BE2C (cell line): ENCODE results near the gene COL20A1.
"Not testable (repeated sequence)": the region's sequence is repeated elsewhere in the genome, so short reads cannot be mapped to it uniquely, and the experiment has no call there.

Source experiments
- DNase-seq: peaks from one replicate; pipeline ENCODE4 v3.0.0-alpha.2; 2020
- H3K27me3 ChIP-seq: fragments of 250-450 bp; sonication (Bioruptor Pico); 2 replicates; pipeline ENCODE4 v1.5.1; 2020; ENCODE audit warnings: mild to moderate bottlenecking
- H3K36me3 ChIP-seq: fragments of 250-450 bp; sonication (Bioruptor Pico); 2 replicates; pipeline ENCODE4 v1.5.1; 2020; ENCODE audit warnings: mild to moderate bottlenecking
- H3K4me1 ChIP-seq: fragments of 250-450 bp; sonication (Bioruptor Pico); 2 replicates; pipeline ENCODE4 v1.5.1; 2020
- H3K4me3 ChIP-seq: 2 replicates; pipeline ENCODE4 v1.5.1; 2011; ENCODE audit warnings: low read depth, low read length
- H3K9me3 ChIP-seq: fragments of 250-450 bp; sonication (Bioruptor Pico); 2 replicates; pipeline ENCODE4 v1.5.1; 2020
- TF ChIP-seq, protein P1 (sequence below): IDR thresholded peaks from 2 replicates; pipeline ENCODE4 v1.5.1; 2012; ENCODE audit warnings: mild to moderate bottlenecking, low read depth, low read length

COL20A1 gene

GRCh38 chr20:63335711-63336110 is 42.7 kb downstream of the COL20A1 start:
- Histone ChIP-seq H3K9me3 (no peaks in the 10 kb centered on the region; the same call in 1 of the 2 replicates), H3K4me1 (no peaks in the 10 kb centered on the region), H3K4me3 (no peak overlapping the region), H3K36me3 (no peaks in the 10 kb centered on the region), H3K27me3 (peaks cover 29% of the 10 kb centered on the region)
- TF ChIP-seq, protein P1, sequence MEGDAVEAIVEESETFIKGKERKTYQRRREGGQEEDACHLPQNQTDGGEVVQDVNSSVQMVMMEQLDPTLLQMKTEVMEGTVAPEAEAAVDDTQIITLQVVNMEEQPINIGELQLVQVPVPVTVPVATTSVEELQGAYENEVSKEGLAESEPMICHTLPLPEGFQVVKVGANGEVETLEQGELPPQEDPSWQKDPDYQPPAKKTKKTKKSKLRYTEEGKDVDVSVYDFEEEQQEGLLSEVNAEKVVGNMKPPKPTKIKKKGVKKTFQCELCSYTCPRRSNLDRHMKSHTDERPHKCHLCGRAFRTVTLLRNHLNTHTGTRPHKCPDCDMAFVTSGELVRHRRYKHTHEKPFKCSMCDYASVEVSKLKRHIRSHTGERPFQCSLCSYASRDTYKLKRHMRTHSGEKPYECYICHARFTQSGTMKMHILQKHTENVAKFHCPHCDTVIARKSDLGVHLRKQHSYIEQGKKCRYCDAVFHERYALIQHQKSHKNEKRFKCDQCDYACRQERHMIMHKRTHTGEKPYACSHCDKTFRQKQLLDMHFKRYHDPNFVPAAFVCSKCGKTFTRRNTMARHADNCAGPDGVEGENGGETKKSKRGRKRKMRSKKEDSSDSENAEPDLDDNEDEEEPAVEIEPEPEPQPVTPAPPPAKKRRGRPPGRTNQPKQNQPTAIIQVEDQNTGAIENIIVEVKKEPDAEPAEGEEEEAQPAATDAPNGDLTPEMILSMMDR = no peak
- no peak for DNase-seq

DNA sequence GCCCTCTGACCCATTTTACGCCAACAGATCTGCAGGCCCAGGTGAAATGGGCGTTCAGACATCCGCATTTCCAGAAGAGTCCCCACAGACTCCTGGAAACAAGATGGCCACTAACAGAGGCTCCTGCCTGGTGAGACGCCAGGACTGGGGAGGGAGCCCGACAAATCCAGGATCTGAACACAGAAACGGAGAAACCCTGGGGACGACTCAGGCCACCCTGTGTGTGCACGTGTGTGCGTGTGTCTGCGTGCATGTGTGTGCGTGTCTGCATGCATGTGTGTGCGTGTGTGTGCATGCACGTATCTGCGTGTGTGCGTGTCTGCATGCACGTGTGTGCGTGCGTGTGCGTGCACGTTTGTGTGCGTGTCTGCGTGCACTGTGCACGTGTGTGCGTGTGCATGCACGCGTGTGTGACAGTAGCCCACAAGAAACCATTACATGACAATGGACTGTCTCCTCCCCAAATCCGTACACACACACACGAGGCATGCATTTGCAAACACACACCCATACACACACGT is 43.3 kb downstream of the COL20A1 start:
- TF ChIP-seq, protein P1 = no peak
- H3K4me1 ChIP-seq = no peaks in the 10 kb centered on the region
- H3K4me3 ChIP-seq = no peak overlapping the region
- peaks cover 33% of the 10 kb centered on the region for H3K27me3 ChIP-seq
- H3K36me3 ChIP-seq = no peaks in the 10 kb centered on the region
- DNase-seq = no peak
- H3K9me3 ChIP-seq = no peaks in the 10 kb centered on the region; the same call in 1 of the 2 replicates

- no peak for DNase-seq
- Histone ChIP-seq H3K4me1 (no peaks in the 10 kb centered on the region), H3K36me3 (no peaks in the 10 kb centered on the region), H3K4me3 (no peak overlapping the region), H3K27me3 (peaks cover 36% of the 10 kb centered on the region), H3K9me3 (no peaks in the 10 kb centered on the region)
- TF ChIP-seq, protein P1 = no peak
Observed at GRCh38 chr20:63337786-63338420, 44.9 kb downstream of the COL20A1 start.

GRCh38 chr20:63339154-63340094 is 46.4 kb downstream of the COL20A1 start:
- not testable (repeated sequence) for H3K36me3 ChIP-seq, DNase-seq, H3K4me1 ChIP-seq, H3K9me3 ChIP-seq, H3K4me3 ChIP-seq
- H3K27me3 ChIP-seq = peaks cover 38% of the 10 kb centered on the region

DNA sequence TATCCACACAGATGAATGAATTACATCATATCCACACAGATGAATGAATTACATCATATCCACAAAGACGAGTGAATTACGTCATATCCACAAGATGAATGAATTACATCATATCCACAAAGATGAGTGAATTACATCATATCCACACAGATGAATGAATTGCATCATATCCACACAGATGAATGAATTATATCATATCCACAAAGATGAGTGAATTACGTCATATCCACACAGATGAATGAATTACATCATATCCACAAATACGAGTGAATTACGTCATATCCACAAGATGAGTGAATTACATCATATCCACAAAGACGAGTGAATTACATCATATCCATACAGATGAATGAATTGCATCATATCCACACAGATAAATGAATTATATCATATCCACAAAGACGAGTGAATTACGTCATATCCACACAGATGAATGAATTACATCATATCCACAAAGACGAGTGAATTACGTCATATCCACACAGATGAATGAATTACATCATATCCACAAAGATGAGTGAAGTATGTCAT is 47.2 kb downstream of the COL20A1 start:
- peaks cover 38% of the 10 kb centered on the region for H3K27me3 ChIP-seq
- not testable (repeated sequence) for H3K36me3 ChIP-seq, H3K4me1 ChIP-seq, H3K4me3 ChIP-seq, H3K9me3 ChIP-seq, DNase-seq

DNA sequence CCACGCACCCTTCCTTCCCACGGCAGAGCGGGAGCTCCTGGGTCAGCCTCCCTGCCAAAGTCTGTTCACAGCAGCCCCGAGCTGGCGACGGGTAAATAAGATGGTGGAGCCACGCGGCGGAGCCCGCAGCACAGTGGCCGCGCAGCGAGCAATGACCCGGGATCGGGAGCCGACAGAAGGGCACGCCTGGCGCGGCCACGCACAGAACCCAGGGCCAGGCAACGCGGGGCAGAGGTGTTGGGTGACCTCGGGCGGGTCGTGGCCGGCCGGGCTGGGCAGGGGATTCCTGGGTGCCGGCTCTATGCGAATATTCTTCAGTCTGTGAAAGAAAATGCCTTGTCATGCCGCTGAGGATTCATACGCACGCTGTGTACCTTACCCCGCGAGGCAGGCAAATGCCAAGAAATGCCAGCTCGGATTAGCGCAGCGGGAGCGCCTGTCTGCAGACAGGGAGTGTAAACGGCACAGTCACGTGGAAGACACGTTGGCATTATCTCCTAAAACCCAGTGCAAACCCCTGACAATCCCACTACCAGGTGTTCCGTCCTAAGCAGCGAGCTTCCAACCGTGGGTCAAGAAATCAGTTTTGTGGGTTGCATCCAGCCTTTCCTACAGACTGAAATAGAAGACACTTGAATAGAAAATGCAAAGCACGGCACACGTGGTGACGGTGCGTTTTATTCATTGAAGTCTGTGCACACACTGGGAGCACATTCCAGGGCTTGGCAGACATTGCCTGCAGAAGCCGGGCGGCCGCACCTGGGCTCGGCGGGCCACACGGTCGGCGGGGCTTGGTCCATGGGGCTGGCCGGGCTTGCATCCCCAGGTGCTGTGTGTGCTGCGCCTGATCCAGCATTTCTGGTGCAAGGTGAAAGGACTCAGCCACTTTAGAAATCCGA is 49.8 kb downstream of the COL20A1 start:
- Histone ChIP-seq H3K27me3 (peaks cover 19% of the 10 kb centered on the region), H3K36me3 (no peaks in the 10 kb centered on the region), H3K9me3 (no peaks in the 10 kb centered on the region), H3K4me1 (0 out of 2 replicates have a peak, but pooled peaks cover 2% of the 10 kb centered on the region), H3K4me3 (no peak overlapping the region)
- TF ChIP-seq, protein P1 = no peak
- DNase-seq = no peak
